GM06990 (cell line): Measurements from ENCODE around the gene IPO9.

Experiments
- DNase-seq: peaks from one replicate; pipeline ENCODE4 v3.0.0-alpha.2; 2011; ENCODE audit not compliant: insufficient read length; ENCODE audit errors: extremely low read depth
- H3K27me3 ChIP-seq: replicated peaks from 2 replicates; pipeline ENCODE4 v1.6.0; 2011; ENCODE audit warnings: low read length; ENCODE audit not compliant: control insufficient read depth, insufficient read depth
- H3K36me3 ChIP-seq: 2 replicates; pipeline ENCODE4 v1.5.1; 2011; ENCODE audit warnings: low read length; ENCODE audit not compliant: control insufficient read depth, insufficient read depth
- H3K4me3 ChIP-seq: replicated peaks from 2 replicates; pipeline ENCODE4 v1.5.1; 2011; ENCODE audit warnings: low read depth, mild to moderate bottlenecking, control low read depth, low read length
- TF ChIP-seq, protein P1 (sequence below): IDR thresholded peaks from 2 replicates; pipeline ENCODE4 v1.5.1; 2011; ENCODE audit warnings: low read length, control low read depth, mild to moderate bottlenecking, inconsistent platforms; ENCODE audit not compliant: insufficient read depth, poor library complexity, severe bottlenecking

The IPO9 gene

DNA sequence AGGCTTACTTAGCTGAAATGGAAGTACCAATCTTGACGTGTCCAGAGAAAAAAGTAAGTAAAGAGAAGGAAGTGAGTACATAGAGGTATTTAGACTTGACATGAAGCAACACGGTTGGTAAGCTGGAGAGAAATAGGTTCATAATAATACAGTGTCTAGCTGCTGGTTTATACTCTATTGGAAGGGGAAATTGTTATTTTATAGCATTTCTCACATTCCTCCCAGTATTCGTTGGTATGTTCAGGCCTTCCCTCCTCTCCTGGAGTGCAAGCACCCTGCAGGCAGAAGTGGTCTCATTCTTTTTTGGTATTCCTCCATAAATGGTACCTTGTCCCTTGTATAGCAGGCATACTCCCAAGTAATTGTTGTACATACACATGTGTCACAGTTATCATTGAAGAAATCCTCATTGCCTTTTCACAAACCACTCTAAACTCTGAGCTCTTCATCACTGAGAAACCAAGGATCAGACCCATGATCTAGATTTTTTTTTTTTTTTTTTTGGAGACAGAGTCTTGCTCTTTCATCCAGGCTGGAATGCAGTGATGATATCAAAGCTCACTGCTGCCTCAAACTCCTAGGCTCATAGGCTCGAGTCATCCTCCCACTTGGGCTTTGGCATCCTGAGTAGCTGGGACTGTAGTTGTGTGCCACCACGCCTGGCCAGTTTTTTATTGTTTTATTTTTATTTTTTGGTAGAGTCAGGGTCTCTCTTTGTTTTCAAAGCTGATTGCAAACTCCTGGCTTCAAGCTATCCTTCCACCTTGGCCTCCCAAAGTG is 9.8 kb upstream of the IPO9 start:
- TF ChIP-seq, protein P1, sequence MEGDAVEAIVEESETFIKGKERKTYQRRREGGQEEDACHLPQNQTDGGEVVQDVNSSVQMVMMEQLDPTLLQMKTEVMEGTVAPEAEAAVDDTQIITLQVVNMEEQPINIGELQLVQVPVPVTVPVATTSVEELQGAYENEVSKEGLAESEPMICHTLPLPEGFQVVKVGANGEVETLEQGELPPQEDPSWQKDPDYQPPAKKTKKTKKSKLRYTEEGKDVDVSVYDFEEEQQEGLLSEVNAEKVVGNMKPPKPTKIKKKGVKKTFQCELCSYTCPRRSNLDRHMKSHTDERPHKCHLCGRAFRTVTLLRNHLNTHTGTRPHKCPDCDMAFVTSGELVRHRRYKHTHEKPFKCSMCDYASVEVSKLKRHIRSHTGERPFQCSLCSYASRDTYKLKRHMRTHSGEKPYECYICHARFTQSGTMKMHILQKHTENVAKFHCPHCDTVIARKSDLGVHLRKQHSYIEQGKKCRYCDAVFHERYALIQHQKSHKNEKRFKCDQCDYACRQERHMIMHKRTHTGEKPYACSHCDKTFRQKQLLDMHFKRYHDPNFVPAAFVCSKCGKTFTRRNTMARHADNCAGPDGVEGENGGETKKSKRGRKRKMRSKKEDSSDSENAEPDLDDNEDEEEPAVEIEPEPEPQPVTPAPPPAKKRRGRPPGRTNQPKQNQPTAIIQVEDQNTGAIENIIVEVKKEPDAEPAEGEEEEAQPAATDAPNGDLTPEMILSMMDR, result no peak
- H3K36me3 ChIP-seq, result no peaks in the 10 kb centered on the region
- DNase-seq, result no peak
- no peak overlapping the region for H3K4me3 ChIP-seq
- H3K27me3 ChIP-seq, result no peaks in the 10 kb centered on the region

DNA sequence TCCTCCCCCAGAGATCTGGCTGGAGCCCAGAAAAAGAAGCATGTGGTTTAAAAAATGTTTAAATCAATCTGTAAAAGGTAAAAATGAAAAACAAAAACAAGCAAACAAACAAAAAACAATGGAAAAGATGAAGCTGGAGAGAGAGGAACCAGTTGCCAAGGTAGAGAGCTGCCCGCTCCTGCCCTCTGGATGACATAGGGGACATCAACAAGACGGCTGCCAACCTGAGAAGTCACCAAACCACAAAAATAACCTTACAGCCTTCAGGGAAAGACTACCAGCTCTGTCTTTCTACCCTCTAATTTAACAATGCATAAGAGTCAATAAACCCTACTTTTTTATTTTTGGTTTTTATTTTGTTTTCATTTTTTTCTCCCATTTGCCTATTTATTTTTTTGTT is 8.5 kb upstream of the IPO9 start:
- Histone ChIP-seq H3K36me3 (no peaks in the 10 kb centered on the region), H3K4me3 (no peak overlapping the region), H3K27me3 (no peaks in the 10 kb centered on the region)
- no peak for DNase-seq
- TF ChIP-seq, protein P1, result no peak

DNA sequence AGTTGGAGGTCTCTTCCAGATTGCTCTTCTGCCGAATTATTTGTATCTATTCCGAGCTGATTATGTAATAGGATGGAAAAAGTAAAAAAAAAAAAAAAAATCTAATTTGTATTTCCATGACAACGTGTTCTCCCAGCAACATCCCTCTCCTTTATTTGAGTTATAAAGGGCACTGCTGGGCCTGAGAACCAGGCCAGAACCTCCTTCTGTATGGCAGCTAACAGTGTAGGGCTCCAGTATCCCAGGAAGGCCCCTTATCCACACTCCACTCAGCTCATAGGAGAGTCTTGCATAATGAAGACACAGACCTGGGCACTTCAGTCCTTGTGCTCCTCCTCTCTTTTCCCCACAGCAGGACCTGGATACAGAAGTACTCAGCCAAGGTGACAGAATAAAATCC is 3.7 kb upstream of the IPO9 start:
- no peak for DNase-seq
- TF ChIP-seq, protein P1, result no peak
- Histone ChIP-seq H3K4me3 (no peak overlapping the region), H3K36me3 (no peaks in the 10 kb centered on the region), H3K27me3 (no peaks in the 10 kb centered on the region)

DNA sequence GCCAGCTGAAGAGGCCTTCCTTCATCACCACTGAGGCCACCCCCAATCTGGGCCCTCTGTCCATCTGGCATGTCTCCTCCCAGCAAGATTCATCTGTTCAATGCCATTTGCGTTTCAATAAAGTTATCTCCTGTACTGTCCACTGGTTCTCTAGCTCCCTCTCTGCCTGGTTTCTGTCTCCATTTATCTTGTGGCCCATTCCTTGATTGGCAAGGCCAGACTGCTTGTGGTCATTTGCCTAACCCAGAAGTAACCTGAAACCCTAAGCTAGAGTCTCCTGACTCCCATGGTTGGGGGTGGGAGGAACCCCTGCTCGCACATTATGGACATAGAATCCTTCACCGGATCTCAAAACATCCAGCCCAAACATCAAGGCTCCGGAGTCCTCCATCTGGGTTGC is 2.1 kb upstream of the IPO9 start:
- no peak for DNase-seq

DNA sequence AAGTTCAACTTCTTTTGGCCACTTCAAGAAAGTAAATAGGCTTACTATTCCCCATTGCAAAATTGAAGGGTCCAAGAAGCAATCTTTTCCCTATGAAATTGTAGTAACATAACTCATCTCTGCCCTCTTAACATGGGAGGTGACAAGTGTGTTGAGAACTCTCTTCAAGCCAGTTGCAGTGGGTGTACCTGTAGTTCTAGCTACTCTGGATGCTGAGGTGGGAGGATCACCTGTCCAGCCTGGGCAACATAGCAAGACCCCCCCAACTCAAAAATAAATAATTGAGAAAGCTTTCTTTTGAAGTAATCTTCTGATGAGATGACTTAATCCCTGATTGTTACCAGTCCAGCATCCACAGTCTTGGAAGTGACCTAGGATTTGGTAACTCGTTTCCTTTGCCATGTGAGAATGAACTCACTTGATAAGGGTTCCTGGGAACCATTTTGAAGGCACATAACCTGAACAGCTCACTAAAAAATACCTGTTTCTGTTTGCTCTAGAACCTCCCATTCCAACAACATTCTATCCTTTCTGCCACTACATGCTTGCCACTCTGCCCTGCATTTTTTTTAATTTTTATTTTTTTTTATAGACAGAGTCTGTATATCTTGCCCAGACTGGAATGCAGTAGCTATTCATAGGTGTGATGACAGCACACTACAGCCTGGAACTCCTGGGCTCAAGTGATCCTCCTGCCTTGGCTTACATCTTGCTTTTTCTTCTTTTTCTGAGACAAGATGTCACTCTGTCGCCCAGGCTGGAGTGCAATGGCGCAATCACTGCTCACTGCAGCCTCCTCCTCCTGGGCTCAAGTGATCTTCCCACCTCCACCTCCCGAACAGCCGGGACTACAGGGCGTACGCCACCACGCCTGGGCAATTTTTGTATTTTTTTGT is 1.4 kb upstream of the IPO9 start:
- no peak for DNase-seq
- Histone ChIP-seq H3K4me3 (no peak overlapping the region), H3K36me3 (no peaks in the 10 kb centered on the region), H3K27me3 (no peaks in the 10 kb centered on the region)
- TF ChIP-seq, protein P1, result no peak

More for the DNA sequence above, 2.1 kb upstream of the IPO9 start:
- no peaks in the 10 kb centered on the region for H3K36me3 ChIP-seq
- no peaks in the 10 kb centered on the region for H3K27me3 ChIP-seq
- TF ChIP-seq, protein P1, result no peak
- H3K4me3 ChIP-seq, result no peak overlapping the region
